ENCODE results near the gene TMEM232.
"Not testable (repeated sequence)": the region's sequence is repeated elsewhere in the genome, so short reads cannot be mapped to it uniquely, and the experiment has no call there.

The TMEM232 gene

GRCh38 chr5:110726249-110727024 is at the start of gene TMEM232:
Gene TMEM232, minus strand, starts transcription at chr5:110726671. Its CDS starts 59,319 bp downstream, at chr5:110667352.
- DNase-seq, result peak; percentile 70

- no peak for DNase-seq
Observed at GRCh38 chr5:110770286-110770685, 43.8 kb upstream of the TMEM232 start.

GRCh38 chr5:110769000-110769681 is 42.7 kb upstream of the TMEM232 start:
- DNase-seq, result no peak

GRCh38 chr5:110768138-110768860 is 41.8 kb upstream of the TMEM232 start:
- no peak for DNase-seq

GRCh38 chr5:110760158-110760557 is 33.7 kb upstream of the TMEM232 start:
- no peak for DNase-seq

- DNase-seq, result peak; percentile 62
Observed at GRCh38 chr5:110757118-110757729, 30.8 kb upstream of the TMEM232 start.

GRCh38 chr5:110754181-110754580 is 27.7 kb upstream of the TMEM232 start:
- DNase-seq, result no peak

- no peak for DNase-seq
Observed at GRCh38 chr5:110753600-110753999, 27.1 kb upstream of the TMEM232 start.

GRCh38 chr5:110752953-110753352 is 26.5 kb upstream of the TMEM232 start:
- DNase-seq, result no peak

GRCh38 chr5:110751902-110752762 is 25.7 kb upstream of the TMEM232 start:
- DNase-seq, result no peak

- peak; percentile 95 for DNase-seq
Observed at GRCh38 chr5:110738812-110739651, 12.6 kb upstream of the TMEM232 start, which contains the start of gene SLC25A46. Gene SLC25A46, plus strand, starts transcription at chr5:110739007. Its CDS starts 113 bp downstream, at chr5:110739120.

- DNase-seq, result no peak
Observed at GRCh38 chr5:110738503-110738811, 12.0 kb upstream of the TMEM232 start.

GRCh38 chr5:110736753-110737152 is 10.3 kb upstream of the TMEM232 start:
- DNase-seq, result no peak

GRCh38 chr5:110735556-110735955 is 9.1 kb upstream of the TMEM232 start:
- DNase-seq, result no peak

- no peak for DNase-seq
Observed at GRCh38 chr5:110734101-110734500, 7.6 kb upstream of the TMEM232 start.

GRCh38 chr5:110731499-110731898 is 5.0 kb upstream of the TMEM232 start:
- DNase-seq, result not testable (repeated sequence)

GRCh38 chr5:110727025-110727314 is 499 bp upstream of the TMEM232 start:
- DNase-seq, result no peak

GRCh38 chr5:110718311-110718710 is 8.2 kb downstream of the TMEM232 start:
- DNase-seq, result no peak

GRCh38 chr5:110716247-110717245 is 9.9 kb downstream of the TMEM232 start:
- no peak for DNase-seq

- no peak for DNase-seq
Observed at GRCh38 chr5:110707260-110707844, 19.1 kb downstream of the TMEM232 start.

All from RPMI8226 (cell line).